Stromal cell of bone marrow (primary cell): Measurements from ENCODE around the gene TRABD2B.

ENCODE experiments used
- DNase-seq: peaks from one replicate; pipeline ENCODE4 v3.0.0-alpha.2; 2012; ENCODE audit warnings: low read depth

TRABD2B gene

GRCh38 chr1:47824716-47825115, 172.5 kb downstream of the TRABD2B start:
- no peak for DNase-seq

GRCh38 chr1:47824297-47824696, 172.9 kb downstream of the TRABD2B start:
- DNase-seq = no peak

GRCh38 chr1:47823040-47823808, 174.0 kb downstream of the TRABD2B start:
- no peak for DNase-seq

GRCh38 chr1:47821760-47822159, 175.4 kb downstream of the TRABD2B start:
- DNase-seq = no peak

- DNase-seq = no peak
Measured at GRCh38 chr1:47819574-47819888, 177.7 kb downstream of the TRABD2B start.

GRCh38 chr1:47818682-47819573, 178.3 kb downstream of the TRABD2B start:
- DNase-seq = peak; percentile 53

- no peak for DNase-seq
Measured at GRCh38 chr1:47817861-47818260, 179.3 kb downstream of the TRABD2B start.

- no peak for DNase-seq
Measured at GRCh38 chr1:47816325-47817071, 180.7 kb downstream of the TRABD2B start.

GRCh38 chr1:47814612-47815395, 182.4 kb downstream of the TRABD2B start:
- no peak for DNase-seq

GRCh38 chr1:47813970-47814369, 183.2 kb downstream of the TRABD2B start:
- no peak for DNase-seq

GRCh38 chr1:47812904-47813514, 184.2 kb downstream of the TRABD2B start:
- DNase-seq = no peak

- DNase-seq = no peak
Measured at GRCh38 chr1:47810964-47811682, 186.1 kb downstream of the TRABD2B start.

GRCh38 chr1:47809301-47810084, 187.7 kb downstream of the TRABD2B start:
- no peak for DNase-seq

- DNase-seq = no peak
Measured at GRCh38 chr1:47808612-47809011, 188.6 kb downstream of the TRABD2B start.

GRCh38 chr1:47805921-47806361, 191.2 kb downstream of the TRABD2B start:
- DNase-seq = no peak

- DNase-seq = no peak
Measured at GRCh38 chr1:47805018-47805417, 192.2 kb downstream of the TRABD2B start.

- no peak for DNase-seq
Measured at GRCh38 chr1:47803815-47804501, 193.2 kb downstream of the TRABD2B start.

- no peak for DNase-seq
Measured at GRCh38 chr1:47797575-47797974, 199.6 kb downstream of the TRABD2B start.

GRCh38 chr1:47796626-47797025, 200.6 kb downstream of the TRABD2B start:
- DNase-seq = no peak
